Anterior cingulate cortex (tissue), 58 donors: ENCODE results near the gene GPRC5B.

Experiments used
- DNase-seq, 58 donors: peaks; one replicate each; lab custom pipeline; 2025; lab: John Stamatoyannopoulos, UW

GPRC5B gene

GRCh38 chr16:19853132-19853741 is 31.4 kb downstream of the GPRC5B start:
- DNase-seq: peak in 4 of 58 donors; percentile 41 to 71 (median 43)

GRCh38 chr16:19851476-19851875 is 33.2 kb downstream of the GPRC5B start:
- peak in 47 of 58 donors; percentile 13 to 87 (median 56) for DNase-seq

GRCh38 chr16:19850131-19850817 is 34.4 kb downstream of the GPRC5B start:
- no peak for DNase-seq

- DNase-seq: no peak
Measured at GRCh38 chr16:19848756-19849155, 35.9 kb downstream of the GPRC5B start.

- DNase-seq: peak in 1 of 58 donors; percentile 15
Measured at GRCh38 chr16:19846436-19846835, 38.2 kb downstream of the GPRC5B start.

- peak in 15 of 58 donors; percentile 10 to 77 (median 22) for DNase-seq
Measured at GRCh38 chr16:19844945-19845641, 39.6 kb downstream of the GPRC5B start.

- no peak for DNase-seq
Measured at GRCh38 chr16:19843371-19843770, 41.3 kb downstream of the GPRC5B start.

GRCh38 chr16:19842426-19843157 is 42.1 kb downstream of the GPRC5B start:
- DNase-seq: no peak

GRCh38 chr16:19841184-19841583 is 43.5 kb downstream of the GPRC5B start:
- no peak for DNase-seq

- DNase-seq: peak in 1 of 58 donors; percentile 10
Measured at GRCh38 chr16:19840524-19841110, 44.0 kb downstream of the GPRC5B start.

GRCh38 chr16:19837984-19838707 is 46.5 kb downstream of the GPRC5B start:
- no peak for DNase-seq

GRCh38 chr16:19837331-19837980 is 47.2 kb downstream of the GPRC5B start:
- peak in 6 of 58 donors; percentile 6 to 53 (median 18) for DNase-seq

GRCh38 chr16:19835968-19836421 is 48.7 kb downstream of the GPRC5B start:
- DNase-seq: no peak

- peak in 1 of 58 donors; percentile 14 for DNase-seq
Measured at GRCh38 chr16:19835196-19835595, 49.5 kb downstream of the GPRC5B start.

- no peak for DNase-seq
Measured at GRCh38 chr16:19833581-19833980, 51.1 kb downstream of the GPRC5B start.

GRCh38 chr16:19833176-19833575 is 51.5 kb downstream of the GPRC5B start:
- no peak for DNase-seq

- DNase-seq: no peak
Measured at GRCh38 chr16:19831678-19832077, 53.0 kb downstream of the GPRC5B start.

GRCh38 chr16:19830902-19831560 is 53.6 kb downstream of the GPRC5B start:
- DNase-seq: no peak
